Small intestine (tissue), 7 donors: Measurements from ENCODE around the gene WFDC10B. TPM values are rescaled to one million over a fixed set of nuclear protein-coding genes. Genes with fewer than 3 reads are reported as not detected.
A peak's percentile ranks its signal among the peaks of the same experiment; 100 is the strongest.
"Not testable (repeated sequence)": the region's sequence is repeated elsewhere in the genome, so short reads cannot be mapped to it uniquely, and the experiment has no call there.

Experiments
- DNase-seq, 2 donors: peaks; one replicate each; pipeline versions ENCODE4 v3.0.0 to v3.0.0-alpha.2; 2013
- FAIRE-seq: peaks from 2 replicates; lab custom pipeline; 2012; peaks lifted over from hg19 to GRCh38; lab: Jason Lieb, UNC
- H3K27ac ChIP-seq, 3 donors: one replicate each; pipeline ENCODE4 v1.5.1; 2013; ENCODE audit warnings: low read length in 2 of 3, mild to moderate bottlenecking in 2 of 3, control low read depth in 1 of 3, inconsistent platforms in 1 of 3, low read depth in 1 of 3, moderate library complexity in 1 of 3
- H3K27me3 ChIP-seq, 3 donors: one replicate each; pipeline ENCODE4 v1.6.1; 2013; ENCODE audit warnings: low read length in 3 of 3, inconsistent platforms in 1 of 3; ENCODE audit not compliant: control insufficient read depth in 3 of 3, insufficient read depth in 3 of 3
- H3K36me3 ChIP-seq, 3 donors: one replicate each; pipeline ENCODE4 v1.6.1; 2013; ENCODE audit warnings: low read length in 3 of 3, inconsistent platforms in 1 of 3, low read depth in 1 of 3, mild to moderate bottlenecking in 1 of 3, moderate library complexity in 1 of 3; ENCODE audit not compliant: control insufficient read depth in 3 of 3, insufficient read depth in 2 of 3
- H3K4me1 ChIP-seq, 3 donors: one replicate each; pipeline ENCODE4 v1.6.1; 2013; ENCODE audit warnings: low read length in 2 of 3, inconsistent platforms in 1 of 3, low read depth in 1 of 3, mild to moderate bottlenecking in 1 of 3, moderate library complexity in 1 of 3; ENCODE audit not compliant: control insufficient read depth in 3 of 3, insufficient read depth in 2 of 3
- H3K4me3 ChIP-seq, 3 donors: one replicate each; pipeline ENCODE4 v1.5.1; 2013; ENCODE audit warnings: low read length in 3 of 3, control low read depth in 1 of 3, inconsistent platforms in 1 of 3, low read depth in 1 of 3, mild to moderate bottlenecking in 1 of 3, moderate library complexity in 1 of 3
- H3K9me3 ChIP-seq, 2 donors: one replicate each; pipeline ENCODE4 v1.6.1; 2013; ENCODE audit warnings: low read depth in 1 of 2, low read length in 1 of 2; ENCODE audit not compliant: control insufficient read depth in 2 of 2, insufficient read depth in 1 of 2
- WGBS, 3 donors: extraction: QIAGEN DNeasy Blood & Tissue Kit; methylation state at CpG; one replicate each; pipeline ENCODE4 v1.1.7; 2013; 5-methylcytosine and 5-hydroxymethylcytosine counted together
- polyA plus RNA-seq, 4 donors: library from polyadenylated mRNA; stranded (reverse) in 3 of 4; unstranded in 1 of 4; fragments of 200-250 nt in 3 of 4; fragments of 120-200 nt in 1 of 4; gene quantifications; one replicate each; pipeline versions ENCODE4 v1.2.1 to v1.2.3, GENCODE V29; 2013
- donor health status: healthy with polysubstance abuse.
- donor health status: control.
- donor health status: control.
- donor health status: Bipolar disorder and iron deficiency.
- donor health status: healthy.

The WFDC10B gene
- polyA plus RNA-seq, 4 donors: 0.16 TPM; not detected in 3

DNA sequence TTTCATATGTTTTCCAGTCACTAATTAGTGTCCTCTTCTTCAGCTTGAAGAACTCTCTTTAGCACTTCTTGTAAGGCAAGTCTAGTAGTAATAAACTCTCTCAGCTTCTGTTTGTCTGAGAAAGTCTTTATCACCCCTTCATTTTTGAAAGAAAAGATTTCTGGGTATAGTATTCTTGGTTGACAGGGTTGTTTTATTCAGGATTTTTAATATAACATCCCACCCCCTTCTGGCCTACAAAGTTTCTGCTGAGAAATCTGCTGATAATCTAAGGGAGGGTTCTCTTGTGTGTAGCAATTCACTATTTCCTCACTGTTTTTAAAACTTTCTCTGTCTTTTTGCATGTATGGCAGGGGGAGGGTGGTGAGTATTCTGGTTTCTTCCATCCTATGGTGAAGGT, 25.2 kb downstream of the WFDC10B start:
- H3K27ac ChIP-seq: no peak overlapping the region
- H3K4me1 ChIP-seq: no peaks in the 10 kb centered on the region

DNA sequence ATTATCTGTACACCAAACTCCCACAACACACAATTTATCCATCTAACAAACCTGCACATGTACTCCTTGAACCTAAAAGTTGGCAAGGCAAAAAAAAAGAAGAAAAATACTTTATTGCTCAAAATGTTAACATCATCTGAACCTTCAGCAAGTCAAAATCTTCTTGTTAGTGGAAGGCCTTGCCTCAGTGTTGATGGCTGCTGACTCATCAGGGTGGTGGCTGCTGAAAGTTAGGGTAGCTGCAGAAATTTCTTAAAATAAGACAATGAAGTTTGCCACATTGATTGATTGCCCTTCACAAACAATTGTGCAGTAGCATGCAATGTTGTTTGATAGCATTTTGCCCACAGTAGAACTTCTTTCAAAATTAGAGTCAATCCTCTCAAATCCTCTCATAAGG, 32.1 kb downstream of the WFDC10B start:
- Histone ChIP-seq H3K4me1 (no peaks in the 10 kb centered on the region), H3K4me3 (no peak overlapping the region), H3K36me3 (no peaks in the 10 kb centered on the region), H3K27ac (no peak overlapping the region), H3K9me3 (no peaks in the 10 kb centered on the region), H3K27me3 (no peaks in the 10 kb centered on the region)
- no peak for FAIRE-seq
- no peak for DNase-seq

More for the DNA sequence above, 25.2 kb downstream of the WFDC10B start:
- no peaks in the 10 kb centered on the region for H3K36me3 ChIP-seq
- peaks cover 0 to 4% (median 0%) of the 10 kb centered on the region in 3 donors for H3K27me3 ChIP-seq
- H3K9me3 ChIP-seq: peaks cover 2 to 22% of the 10 kb centered on the region in 2 donors
- FAIRE-seq (no peak), DNase-seq (no peak)
- no peak overlapping the region for H3K4me3 ChIP-seq

DNA sequence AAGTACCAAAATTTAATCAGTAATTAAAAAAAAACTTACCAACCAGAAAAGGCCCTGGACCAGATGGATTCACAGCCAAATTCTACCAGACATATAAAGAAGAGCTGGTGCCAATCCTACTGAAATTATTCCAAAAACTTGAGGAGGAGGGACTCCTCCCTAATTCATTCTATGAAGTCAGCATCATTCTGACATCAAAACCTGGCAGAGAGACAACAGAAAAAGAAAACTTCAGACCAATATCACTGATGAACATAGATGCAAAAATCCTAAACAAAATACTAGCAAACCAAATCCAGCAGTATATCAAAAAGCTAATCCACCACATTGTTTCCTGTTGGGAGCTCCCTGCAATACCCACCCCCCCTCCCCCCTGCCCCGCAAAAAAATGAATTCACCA, 34.7 kb downstream of the WFDC10B start, which contains the start of gene WFDC11:
TSS of gene WFDC11 (minus strand) at position 101 of the 400 bp plus-strand sequence. CDS start 19,639 bp downstream, outside the sequence.
- no peaks in the 10 kb centered on the region for H3K4me1 ChIP-seq
- FAIRE-seq (no peak), DNase-seq (no peak)
- H3K4me3 ChIP-seq: no peak within 1 kb of the TSS
- 69 to 84% (median 82%) methylated on average over 1 of the region's 1 CpG for WGBS, 3 donors
- H3K9me3 ChIP-seq: no peaks in the 10 kb centered on the region
- H3K36me3 ChIP-seq: no peaks in the 10 kb centered on the region
- no peak within 1 kb of the TSS for H3K27ac ChIP-seq
- H3K27me3 ChIP-seq: no peaks in the 10 kb centered on the region

DNA sequence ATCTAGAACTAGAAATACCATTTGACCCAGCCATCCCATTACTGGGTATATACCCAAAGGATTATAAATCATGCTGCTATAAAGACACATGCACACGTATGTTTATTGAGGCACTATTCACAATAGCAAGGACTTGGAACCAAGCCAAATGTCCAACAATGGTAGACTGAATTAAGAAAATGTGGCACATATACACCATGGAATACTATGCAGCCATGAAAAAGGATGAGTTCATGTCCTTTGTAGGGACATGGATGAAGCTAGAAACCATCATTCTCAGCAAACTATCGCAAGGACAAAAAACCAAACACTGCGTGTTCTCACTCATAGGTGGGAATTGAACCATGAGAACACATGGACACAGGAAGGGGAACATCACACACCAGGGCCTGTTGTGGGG, 47.8 kb downstream of the WFDC10B start:
- FAIRE-seq: not testable (repeated sequence)

DNA sequence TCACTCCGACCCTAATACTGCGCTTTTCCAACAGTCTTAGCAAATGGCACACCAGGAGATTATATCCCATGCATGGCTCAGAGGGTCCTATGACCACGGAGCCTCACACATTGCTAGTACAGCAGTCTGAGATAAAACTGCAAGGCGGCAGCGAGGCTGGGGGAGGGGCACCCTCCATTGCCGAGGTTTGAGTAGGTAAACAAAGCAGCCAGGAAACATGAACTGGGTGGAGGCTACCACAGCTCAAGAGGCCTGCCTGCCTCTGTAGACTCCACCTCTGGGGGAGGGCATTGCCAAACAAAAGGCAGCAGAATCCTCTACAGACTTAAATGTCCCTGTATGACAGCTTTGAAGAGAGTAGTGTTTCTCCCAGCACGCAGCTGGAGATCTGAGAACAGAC, 53.1 kb downstream of the WFDC10B start:
- H3K4me3 ChIP-seq, H3K27ac ChIP-seq, H3K27me3 ChIP-seq, FAIRE-seq, H3K9me3 ChIP-seq, H3K36me3 ChIP-seq, H3K4me1 ChIP-seq: not testable (repeated sequence)
- 65 to 74% (median 67%) methylated on average over 7 of the region's 7 CpGs for WGBS, 3 donors
- peak in 1 of 2 donors; percentile 28 for DNase-seq

More for the DNA sequence above, 47.8 kb downstream of the WFDC10B start:
- not testable (repeated sequence) for H3K4me1 ChIP-seq, DNase-seq, H3K9me3 ChIP-seq, H3K36me3 ChIP-seq, H3K4me3 ChIP-seq, H3K27ac ChIP-seq, H3K27me3 ChIP-seq
- WGBS, 3 donors: 86 to 93% (median 87%) methylated on average over 3 of the region's 3 CpGs

DNA sequence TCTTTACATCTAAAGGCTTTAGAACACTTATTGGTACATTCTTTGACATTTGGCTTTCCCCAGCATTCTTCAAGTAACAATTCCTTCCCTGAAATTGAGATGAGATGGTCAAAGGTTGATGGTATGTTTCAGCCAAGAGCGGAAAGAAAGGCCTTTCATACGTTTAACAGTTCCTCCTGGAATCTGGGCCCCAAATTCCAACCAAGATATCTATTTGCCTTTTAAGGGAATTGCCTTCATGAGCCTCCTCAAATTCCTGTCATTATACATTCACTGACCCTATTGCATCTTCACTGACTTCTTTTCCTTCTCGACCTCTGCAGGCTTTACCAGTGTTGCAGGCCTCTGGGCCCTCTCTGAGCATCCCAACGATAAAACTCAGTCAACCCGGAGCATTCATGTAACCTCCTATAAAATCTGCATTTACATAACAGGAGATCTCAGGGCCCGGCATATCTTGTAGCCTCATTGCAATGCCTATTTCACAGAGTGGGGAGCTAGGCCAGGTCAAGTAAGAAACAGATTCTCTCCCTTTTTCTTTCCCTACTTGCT, 55.4 kb downstream of the WFDC10B start:
- Histone ChIP-seq H3K9me3 (no peaks in the 10 kb centered on the region), H3K4me3 (no peak overlapping the region), H3K4me1 (no peaks in the 10 kb centered on the region), H3K27me3 (no peaks in the 10 kb centered on the region), H3K36me3 (no peaks in the 10 kb centered on the region), H3K27ac (no peak overlapping the region)
- FAIRE-seq (no peak), DNase-seq (no peak)
- WGBS, 3 donors: 84 to 86% (median 85%) methylated on average over 6 of the region's 6 CpGs

DNA sequence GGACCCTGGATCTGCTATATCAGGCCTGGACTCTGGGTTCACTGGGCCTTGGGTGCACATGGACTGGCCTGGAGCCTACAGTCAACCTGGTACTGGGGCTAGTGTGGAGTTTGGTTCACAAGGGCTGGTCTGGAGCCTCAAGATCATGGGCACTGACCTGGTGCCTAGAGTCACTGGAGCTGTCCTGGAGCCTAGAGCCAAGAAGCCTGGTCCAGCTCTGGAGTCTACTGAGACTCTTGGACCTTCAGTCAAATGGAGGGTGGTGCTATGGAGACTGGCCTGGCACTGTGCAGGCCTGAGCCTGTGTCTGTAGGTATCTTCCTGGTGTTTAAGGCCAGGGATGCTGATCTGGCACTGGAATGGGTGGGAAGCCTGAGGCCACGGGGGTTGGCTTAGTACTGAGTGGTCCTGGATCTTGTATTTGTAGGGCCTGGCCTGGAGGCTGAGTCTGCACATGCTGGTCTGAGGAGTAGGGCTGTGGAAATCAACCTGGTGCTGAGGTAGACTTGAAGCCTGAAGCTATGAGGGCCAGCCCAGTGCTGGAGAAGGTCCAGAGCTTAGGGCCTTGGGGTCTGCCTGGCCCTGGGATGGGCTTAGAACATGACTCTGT, 57.3 kb downstream of the WFDC10B start:
- no peak for FAIRE-seq

DNA sequence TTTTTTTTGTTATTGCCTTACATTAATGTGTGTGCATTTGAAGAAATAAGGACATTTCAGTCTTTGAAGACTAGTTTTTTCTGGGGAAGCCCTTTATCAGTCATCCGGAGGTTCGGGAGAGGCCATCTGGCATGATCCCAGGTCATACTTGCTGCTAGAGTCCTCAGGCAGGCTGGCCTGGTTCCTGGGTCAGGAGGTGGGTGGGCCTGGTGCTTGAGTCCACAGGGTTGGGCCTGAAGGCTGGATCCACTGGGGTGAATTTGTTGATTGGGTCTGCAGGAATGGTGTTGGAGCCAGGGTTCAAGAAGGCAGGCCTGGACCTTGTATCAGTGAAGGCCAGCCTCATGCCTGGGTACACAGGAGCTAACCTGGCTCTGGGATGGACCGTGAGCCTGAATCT, 57.9 kb downstream of the WFDC10B start:
- WGBS, 3 donors: 67 to 86% (median 81%) methylated on average over 3 of the region's 3 CpGs

More for the DNA sequence above, 57.3 kb downstream of the WFDC10B start:
- WGBS, 3 donors: 67 to 75% (median 71%) methylated on average over 1 of the region's 1 CpG
- H3K36me3 ChIP-seq: no peaks in the 10 kb centered on the region
- no peaks in the 10 kb centered on the region for H3K27me3 ChIP-seq
- no peaks in the 10 kb centered on the region for H3K4me1 ChIP-seq
- no peak overlapping the region for H3K27ac ChIP-seq
- no peak for DNase-seq
- H3K9me3 ChIP-seq: no peaks in the 10 kb centered on the region
- H3K4me3 ChIP-seq: no peak overlapping the region

DNA sequence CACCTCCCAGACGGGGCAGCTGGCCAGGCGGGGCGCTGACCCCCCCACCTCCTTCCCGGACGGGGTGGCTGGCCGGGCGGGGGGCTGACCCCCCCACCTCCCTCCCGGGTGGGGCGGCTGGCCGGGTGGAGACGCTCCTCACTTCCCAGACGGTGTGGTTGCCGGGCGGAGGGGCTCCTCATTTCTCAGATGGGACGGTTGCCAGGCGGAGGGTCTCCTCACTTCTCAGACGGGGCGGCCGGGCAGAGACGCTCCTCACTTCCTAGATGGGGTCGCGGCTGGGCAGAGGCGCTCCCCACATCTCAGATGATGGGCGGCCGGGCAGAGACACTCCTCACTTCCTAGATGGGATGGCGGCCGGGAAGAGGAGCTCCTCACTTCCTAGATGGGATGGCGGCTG, 59.0 kb downstream of the WFDC10B start:
- H3K9me3 ChIP-seq, H3K4me3 ChIP-seq, H3K27ac ChIP-seq, FAIRE-seq, H3K36me3 ChIP-seq, DNase-seq, H3K4me1 ChIP-seq, H3K27me3 ChIP-seq: not testable (repeated sequence)
- 88 to 92% (median 90%) methylated on average over 20 to 28 of the region's 28 CpGs for WGBS, 3 donors

More for the DNA sequence above, 57.9 kb downstream of the WFDC10B start:
- no peak overlapping the region for H3K4me3 ChIP-seq
- H3K27me3 ChIP-seq: no peaks in the 10 kb centered on the region
- no peaks in the 10 kb centered on the region for H3K36me3 ChIP-seq
- H3K9me3 ChIP-seq: no peaks in the 10 kb centered on the region
- no peak for FAIRE-seq
- DNase-seq: no peak
- no peak overlapping the region for H3K27ac ChIP-seq
- no peaks in the 10 kb centered on the region for H3K4me1 ChIP-seq
